SH-SY5Y (cell line): ENCODE measurements around the gene TLE3.

Experiments used
- GATA2 ChIP-seq: IDR thresholded peaks from 2 replicates; pipeline ENCODE4 v1.6.1; 2011; ENCODE audit warnings: mild to moderate bottlenecking, low read depth, low read length
- GATA3 ChIP-seq: IDR thresholded peaks from 2 replicates; pipeline ENCODE4 v1.6.1; 2011; ENCODE audit warnings: low read depth, mild to moderate bottlenecking, low read length, moderate library complexity

TLE3 gene

DNA sequence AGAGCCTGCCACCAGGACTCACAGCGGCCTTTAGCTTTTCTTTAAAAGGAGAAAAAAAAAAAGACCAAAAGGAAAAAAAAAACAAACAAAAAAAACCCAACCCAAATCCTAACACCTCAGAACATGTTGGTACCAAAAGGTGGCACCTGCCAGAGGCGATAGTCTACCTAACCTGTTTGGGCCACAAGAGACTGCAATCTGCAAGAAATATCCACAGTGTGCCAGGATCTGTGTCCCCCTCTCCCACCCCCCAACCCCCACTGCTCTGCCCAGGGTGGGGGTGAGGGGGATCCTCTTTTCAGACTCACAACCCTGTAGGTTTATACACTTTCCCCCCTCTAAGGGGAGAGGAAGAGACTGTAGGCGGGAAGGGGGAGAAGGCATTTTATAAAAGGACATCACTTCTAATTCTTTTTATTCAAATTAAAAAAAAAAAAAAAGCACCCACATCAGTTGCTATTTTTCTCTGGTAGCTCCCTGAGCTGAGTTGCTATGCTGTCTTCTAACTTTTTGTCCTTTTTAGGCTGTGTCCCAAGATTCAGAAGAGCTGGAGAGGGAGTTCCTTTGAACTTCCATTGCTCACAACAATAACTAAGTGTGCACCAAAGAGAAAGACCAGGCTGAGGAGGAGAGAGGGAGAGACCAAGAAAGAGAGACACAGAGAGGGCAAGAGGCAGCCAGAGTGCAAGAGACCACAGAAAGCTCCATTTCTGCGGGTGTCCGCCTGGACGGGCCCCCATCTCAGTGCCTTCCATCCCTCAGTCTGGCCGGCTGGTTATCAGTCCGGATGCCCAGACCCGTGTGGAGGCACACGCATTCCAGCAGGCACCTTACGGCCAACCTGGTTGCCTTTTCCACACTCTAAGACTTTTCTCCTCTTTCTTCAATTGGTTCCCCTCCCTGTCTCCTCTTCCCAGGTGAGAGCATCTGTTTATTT, 48.9 kb downstream of the TLE3 start:
- TF ChIP-seq GATA3 (no peak), GATA2 (no peak)

DNA sequence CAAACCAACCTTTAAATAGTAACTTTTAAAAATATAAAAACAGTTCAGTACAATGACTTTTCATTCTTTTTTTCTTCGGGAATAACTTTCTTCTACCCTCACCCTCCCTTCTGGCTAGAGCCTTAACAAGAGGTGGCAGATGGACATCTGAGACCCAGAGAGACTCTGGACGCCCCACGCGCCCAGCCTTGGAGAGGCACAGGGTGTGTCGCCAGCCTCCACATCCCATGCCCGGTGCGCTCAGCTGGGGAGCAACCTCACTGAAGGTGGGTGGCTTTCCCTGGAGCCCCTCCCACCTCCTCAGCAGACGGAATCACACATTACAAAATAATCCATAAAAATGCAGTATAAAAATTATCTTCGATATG, 49.5 kb downstream of the TLE3 start:
- TF ChIP-seq GATA3 (no peak), GATA2 (no peak)

DNA sequence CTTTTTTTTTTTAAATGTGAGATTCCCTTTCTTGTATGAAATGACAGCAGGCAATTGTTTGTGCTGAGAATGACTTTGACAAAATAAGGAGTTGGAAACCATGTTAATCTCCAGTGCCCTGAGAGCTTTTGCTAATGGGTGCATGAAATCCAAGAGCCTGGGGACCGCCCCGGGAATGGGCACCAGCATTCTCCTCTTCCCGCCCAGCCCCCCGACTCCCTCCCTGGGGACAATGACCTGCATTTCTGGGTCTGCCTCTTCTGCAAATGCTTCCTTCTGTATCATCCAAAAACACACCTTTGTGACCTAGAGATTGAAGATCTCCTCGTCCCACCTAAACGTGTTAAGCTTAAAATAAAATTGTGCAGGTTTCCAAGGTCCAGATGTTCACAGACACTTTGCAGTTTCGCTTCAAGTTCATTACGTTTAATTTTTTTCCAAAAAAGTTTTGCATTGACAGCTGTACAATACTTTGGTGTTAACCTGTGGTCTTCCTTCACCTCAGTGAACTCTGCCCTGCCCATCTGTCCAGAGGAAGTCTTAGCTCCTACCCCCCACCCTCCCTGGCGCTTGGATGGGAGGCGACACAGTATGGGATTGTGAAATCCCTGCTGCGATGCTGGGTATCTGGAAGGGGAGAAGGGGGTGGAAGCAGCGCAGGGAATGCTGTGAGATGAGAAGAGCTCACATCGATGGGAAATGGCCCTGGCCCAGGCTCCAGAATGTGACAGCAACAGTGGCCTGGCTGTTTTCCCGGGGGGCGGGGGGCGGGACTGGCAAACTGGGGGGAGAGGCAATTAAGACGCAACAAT, 50.1 kb downstream of the TLE3 start:
- no peak for TF ChIP-seq GATA3
- no peak for TF ChIP-seq GATA2

DNA sequence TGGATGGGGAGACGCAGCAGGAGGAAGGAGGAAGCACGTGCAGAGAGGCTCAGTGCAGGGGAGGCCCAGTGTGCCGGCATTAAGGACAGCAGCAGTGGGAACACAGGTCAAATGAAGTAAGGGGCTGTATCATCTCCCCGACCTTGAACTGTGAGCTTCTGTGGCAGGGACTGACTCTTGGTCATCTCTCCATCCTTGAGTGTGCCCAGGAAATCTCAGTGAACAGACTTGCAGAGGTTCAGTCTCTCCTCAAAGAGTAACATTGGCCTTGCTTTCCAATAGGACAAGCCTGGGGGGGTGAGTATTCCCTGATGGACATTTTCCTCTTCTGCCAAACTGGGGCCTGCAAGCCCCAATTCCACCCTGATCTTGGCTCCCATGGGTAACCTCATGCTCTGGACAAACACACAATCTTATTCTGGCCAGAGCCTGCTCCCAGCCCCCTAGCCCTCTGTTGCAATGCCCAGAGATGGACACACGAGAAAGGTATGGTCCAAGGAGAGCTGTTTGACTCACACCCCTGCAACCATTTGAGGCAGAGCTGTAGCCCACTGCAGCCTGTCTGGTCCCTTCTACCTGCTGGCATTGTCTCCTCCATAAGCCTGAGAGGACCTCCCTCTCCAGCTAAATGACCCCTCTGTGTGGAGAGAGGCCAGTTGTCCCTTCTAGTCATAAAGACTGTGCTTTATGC, 50.9 kb downstream of the TLE3 start:
- TF ChIP-seq GATA2 (no peak), GATA3 (no peak)

DNA sequence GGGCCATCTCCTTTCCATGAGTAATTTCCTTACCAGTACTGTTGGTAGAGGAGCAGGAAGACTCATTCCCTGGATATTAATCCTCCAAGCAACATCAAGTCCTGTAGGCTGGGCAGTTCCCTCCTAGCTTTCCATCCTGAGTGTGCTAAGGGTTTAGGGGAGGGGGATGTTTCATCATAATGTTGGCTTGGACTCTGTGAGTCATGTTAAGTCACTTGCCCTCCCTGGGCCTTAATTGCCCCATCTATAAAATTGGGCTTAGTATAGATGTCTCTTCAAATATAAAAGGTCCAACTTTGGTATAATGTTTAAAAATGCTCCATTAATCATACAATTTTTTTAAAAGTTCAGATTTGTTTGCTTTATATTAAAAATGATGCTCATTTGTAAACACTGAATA, 52.7 kb downstream of the TLE3 start:
- no peak for TF ChIP-seq GATA2
- TF ChIP-seq GATA3 = no peak

DNA sequence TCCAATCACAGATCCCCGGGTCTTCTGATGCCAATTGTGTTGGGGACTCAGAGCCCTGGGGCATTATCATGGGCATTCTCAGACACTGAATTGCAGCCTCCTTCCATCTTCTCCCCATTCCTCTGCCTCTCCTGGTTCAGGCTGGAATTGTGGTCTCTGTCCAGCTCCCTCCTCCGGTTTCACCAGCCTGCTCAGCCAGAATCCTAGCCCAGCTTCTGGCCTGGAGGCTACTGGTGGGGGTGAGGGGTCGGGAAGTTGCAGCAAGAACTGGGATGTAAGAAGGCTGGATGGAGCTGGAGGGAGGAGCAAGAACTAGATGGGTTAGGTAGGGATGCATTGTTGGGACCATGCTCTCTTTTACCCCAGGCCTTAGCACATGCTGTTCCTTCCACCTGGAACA, 53.5 kb downstream of the TLE3 start:
- TF ChIP-seq GATA2 = no peak
- TF ChIP-seq GATA3 = no peak

DNA sequence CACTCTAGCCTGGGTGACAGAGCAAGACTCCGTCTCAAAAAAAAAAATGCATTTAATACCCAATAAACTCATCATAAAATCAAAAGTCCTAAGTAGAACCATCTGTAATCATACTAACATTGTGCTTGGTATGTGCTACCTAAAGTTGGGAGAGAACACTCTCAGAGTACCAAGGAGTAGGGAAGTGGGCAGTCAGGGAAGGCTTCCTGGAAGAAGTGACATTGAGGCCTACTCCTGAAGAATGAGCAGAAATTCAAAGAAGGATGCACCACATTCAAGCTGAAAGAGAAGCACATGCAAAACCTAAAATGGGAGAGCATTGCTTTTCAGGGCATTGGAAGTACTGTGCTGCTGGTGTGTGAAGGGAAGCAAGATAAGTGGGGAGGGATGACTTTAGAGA, 54.1 kb downstream of the TLE3 start:
- no peak for TF ChIP-seq GATA3
- TF ChIP-seq GATA2 = no peak

DNA sequence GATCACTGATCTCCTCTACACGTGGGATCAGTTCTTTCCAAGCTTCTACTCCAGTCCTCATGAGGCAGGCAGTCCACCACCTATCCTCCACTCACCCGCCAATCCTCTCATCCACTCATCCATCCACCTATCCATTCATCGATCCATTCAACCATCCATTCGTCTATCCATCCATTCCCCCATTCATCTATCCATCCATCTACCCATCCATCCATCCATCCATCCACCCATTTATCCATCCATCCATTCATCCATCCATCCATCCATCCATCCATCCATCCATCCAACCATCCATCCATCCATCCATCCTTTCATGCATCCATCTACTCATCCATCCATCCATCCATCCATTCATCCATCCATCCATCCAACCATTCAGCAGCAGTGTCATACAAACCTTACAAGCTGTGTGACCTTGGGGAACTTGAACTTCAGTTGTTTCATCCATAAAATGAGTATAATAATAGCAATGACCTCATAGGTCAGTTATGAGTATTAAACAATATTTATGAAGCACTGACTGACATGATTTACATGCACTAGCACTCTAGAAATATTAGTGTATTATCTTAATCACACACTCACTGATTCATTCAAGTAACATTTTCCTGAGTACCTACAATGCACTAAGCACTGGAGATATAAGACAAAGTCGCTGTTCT, 55.0 kb downstream of the TLE3 start:
- TF ChIP-seq GATA3 (no peak), GATA2 (no peak)

DNA sequence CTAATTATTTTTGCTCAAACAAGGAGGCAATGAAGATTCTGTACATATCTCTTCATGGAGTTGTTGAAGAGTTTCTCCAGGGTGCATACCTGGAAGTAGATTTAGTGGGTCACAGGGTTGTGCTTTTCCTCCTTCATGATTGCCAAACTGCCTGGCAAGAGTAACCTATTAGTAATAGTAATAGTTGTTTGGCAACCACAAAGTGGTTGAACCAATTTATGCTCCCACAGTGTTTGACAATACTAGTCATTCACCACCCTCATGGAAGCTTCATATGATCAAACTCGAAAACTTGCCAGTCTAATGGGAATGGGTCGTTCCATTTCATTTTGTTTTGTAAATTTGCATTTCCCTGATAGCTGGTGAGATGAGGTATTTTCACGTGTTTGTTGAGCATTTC, 57.8 kb downstream of the TLE3 start:
- TF ChIP-seq GATA3 (no peak), GATA2 (no peak)

DNA sequence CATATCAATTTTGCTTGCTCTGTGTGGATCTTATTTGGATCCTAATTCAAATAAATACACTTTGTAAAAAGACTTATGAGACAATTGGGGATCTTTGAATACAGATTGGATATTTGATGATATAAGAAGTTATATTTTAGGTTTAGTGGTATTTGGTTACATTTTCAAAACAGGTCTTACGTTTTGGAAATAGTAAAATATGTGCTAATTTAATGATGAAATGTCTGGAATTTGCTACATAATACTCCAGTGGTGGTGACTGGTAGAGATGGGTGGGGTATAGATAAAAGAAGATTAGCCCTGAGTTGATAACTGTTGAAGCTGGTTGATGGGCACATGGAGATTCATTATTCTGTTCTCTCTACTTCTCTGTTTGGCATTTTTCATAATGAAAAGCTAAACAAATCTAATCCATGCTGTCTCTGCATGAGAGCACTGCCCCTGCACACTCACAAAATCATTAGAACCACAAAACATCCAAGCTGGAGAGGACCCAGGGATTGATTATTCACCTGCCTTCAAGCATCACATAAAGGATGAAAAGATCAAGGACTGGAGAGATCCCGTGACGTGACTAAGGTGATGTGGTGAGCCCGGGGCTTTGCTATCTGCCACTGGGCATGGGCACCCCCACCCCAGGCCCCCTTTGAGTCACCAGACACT, 58.9 kb downstream of the TLE3 start:
- TF ChIP-seq GATA2 (no peak), GATA3 (no peak)

DNA sequence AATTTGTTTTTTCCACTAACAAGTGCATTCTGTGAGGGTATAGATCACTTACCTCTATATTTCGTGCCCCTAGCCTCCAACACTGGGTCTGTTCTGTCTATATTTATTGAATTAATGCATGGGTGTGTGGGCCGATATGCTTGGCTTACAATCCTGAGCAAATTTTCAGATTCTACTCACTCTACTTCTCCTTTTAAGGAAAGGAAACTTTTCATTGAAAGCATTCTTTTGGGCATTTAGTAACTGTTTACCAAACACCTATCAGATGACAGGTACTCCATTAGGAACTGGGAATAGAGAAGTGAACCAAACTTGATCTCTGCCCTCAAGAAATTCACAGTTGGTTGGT, 60.5 kb downstream of the TLE3 start:
- no peak for TF ChIP-seq GATA2
- TF ChIP-seq GATA3 = no peak

DNA sequence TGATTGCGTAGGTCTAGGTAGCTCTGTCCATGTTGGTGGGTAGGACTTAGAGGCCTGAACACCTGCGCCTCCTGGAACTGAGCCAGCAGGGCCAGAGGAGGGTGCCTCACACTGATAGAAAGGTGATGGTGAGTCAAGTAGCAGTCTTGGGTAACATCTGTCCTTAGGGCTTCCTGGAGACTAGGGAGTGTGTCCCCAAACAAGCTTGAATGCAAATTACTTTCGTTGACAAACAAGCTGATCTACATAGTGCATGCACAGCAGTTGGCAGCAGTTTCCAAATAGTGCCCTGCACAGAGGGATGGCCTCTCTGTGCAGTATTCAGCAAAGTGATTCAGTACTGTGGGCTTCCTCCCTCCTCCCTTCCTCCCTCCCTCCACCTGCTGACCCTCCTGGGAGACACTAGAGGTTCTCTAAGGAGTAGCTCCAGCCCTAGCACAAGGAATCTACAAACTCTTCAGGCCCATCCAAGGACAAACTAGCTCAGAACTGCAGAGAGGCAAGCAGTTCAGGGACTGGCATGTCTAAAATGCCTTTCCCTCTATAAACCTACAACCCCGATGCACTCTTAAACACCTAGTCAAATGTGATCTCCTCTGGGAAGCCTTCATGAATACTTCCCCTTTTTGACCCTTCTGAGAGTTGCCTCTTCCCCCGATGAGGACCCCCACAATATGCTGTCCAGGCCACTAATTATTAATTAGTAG, 61.0 kb downstream of the TLE3 start:
- TF ChIP-seq GATA2 = no peak
- no peak for TF ChIP-seq GATA3

DNA sequence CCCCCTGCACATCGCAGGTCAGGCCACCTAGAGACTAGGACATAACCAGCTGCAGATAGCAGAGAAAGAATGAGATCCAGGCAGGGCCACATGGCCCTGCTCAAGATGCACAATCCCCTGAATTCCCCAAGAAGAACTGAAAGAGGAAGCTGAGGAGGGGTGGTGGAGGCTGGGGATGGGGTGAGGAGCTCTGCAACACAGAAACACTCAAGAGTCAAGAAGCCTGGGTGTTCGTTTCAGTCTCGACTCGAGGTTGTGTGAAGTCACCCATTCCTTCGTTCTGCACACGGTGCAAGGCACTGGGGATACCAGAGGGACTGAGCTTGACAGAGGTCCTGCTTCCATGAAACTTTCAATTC, 62.0 kb downstream of the TLE3 start:
- TF ChIP-seq GATA2 (no peak), GATA3 (no peak)
